ENCODE data around the gene RAP1GAP. TPM values are rescaled to one million over a fixed set of nuclear protein-coding genes. Genes with fewer than 3 reads are reported as not detected.

RAP1GAP gene
- total RNA-seq, 1 donor from 2014 or later, result 1.2 TPM

DNA sequence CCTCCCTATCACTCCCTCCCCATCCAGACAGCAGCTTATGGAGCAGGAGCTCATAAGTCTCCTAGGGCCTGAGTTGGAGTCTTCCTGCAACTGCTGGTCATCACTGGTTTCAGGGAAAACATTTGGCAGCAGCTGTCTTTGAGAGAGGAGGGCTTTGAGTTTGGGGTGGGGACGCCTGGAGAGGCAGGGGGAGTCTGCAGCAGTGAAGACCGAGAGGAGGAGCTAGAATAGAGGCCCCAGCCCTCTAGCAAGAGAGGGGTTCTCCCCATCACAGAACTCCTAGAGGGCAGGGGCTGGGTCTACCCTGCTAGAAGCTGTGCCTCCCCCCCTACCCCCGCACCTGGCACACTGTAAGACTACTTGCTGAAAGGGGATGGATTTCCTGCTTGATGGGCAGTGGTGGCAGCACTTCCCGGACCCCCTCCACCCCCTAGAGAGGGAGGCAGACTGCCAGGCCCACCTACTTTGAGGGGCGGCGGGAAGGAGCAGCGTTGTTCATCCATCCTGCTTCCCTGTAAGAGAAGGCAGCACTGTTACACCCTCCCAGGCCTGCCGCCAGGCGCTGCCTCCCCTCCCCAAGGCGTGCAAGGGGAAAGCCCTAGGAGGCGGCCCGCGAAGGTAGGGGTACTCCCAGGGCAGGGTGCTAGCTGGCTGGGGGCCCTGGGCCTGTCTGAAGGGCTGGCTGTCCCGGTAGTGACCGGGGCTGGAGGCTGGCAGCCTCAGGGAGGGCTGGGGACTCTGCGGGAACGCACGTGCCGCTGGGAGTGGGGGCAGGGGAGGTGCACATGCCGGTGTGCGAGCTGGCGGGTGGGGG, 50.4 kb downstream of the RAP1GAP start:
- Histone ChIP-seq H3K27me3 (no peaks in the 10 kb centered on the region), H3K9me3 (no peaks in the 10 kb centered on the region), H3K27ac (no peak overlapping the region), H3K4me1 (peaks cover 19% of the 10 kb centered on the region), H3K4me3 (no peak overlapping the region), H3K36me3 (no peaks in the 10 kb centered on the region)
- intact Hi-C loops (cut with DNase I), result no loop called here
- DNase-seq (ENCODE audit: extremely low spot score in 2 of 2), result no peak
- no peak for TF ChIP-seq POLR2AphosphoS5 (IDR thresholded peaks at IDR 0.05; ENCODE audit: insufficient read depth in 1 of 2, low read depth in 1 of 2)
- TF ChIP-seq POLR2A (IDR thresholded peaks at IDR 0.05), result no peak
- TF ChIP-seq, protein P1, sequence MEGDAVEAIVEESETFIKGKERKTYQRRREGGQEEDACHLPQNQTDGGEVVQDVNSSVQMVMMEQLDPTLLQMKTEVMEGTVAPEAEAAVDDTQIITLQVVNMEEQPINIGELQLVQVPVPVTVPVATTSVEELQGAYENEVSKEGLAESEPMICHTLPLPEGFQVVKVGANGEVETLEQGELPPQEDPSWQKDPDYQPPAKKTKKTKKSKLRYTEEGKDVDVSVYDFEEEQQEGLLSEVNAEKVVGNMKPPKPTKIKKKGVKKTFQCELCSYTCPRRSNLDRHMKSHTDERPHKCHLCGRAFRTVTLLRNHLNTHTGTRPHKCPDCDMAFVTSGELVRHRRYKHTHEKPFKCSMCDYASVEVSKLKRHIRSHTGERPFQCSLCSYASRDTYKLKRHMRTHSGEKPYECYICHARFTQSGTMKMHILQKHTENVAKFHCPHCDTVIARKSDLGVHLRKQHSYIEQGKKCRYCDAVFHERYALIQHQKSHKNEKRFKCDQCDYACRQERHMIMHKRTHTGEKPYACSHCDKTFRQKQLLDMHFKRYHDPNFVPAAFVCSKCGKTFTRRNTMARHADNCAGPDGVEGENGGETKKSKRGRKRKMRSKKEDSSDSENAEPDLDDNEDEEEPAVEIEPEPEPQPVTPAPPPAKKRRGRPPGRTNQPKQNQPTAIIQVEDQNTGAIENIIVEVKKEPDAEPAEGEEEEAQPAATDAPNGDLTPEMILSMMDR (IDR thresholded peaks at IDR 0.05), result no peak

GRCh38 chr1:21618059-21618458, 51.1 kb downstream of the RAP1GAP start:
- TF ChIP-seq, protein P1 (IDR thresholded peaks at IDR 0.05), result no peak
- TF ChIP-seq POLR2A (IDR thresholded peaks at IDR 0.05) (no peak), POLR2AphosphoS5 (IDR thresholded peaks at IDR 0.05; ENCODE audit: insufficient read depth in 1 of 2, low read depth in 1 of 2) (no peak)
- no peaks in the 10 kb centered on the region for H3K27me3 ChIP-seq
- no peak overlapping the region for H3K4me3 ChIP-seq
- H3K36me3 ChIP-seq, result no peaks in the 10 kb centered on the region
- H3K4me1 ChIP-seq, result peaks cover 18% of the 10 kb centered on the region
- DNase-seq (ENCODE audit: extremely low spot score in 2 of 2), result no peak
- intact Hi-C loops (cut with DNase I), result no loop called here
- no peak overlapping the region for H3K27ac ChIP-seq
- no peaks in the 10 kb centered on the region for H3K9me3 ChIP-seq

- no peaks in the 10 kb centered on the region for H3K36me3 ChIP-seq
- peaks cover 13% of the 10 kb centered on the region for H3K4me1 ChIP-seq
- DNase-seq (ENCODE audit: extremely low spot score in 2 of 2), result no peak
- no peak overlapping the region for H3K4me3 ChIP-seq
- intact Hi-C loops (cut with DNase I), result no loop called here
- no peaks in the 10 kb centered on the region for H3K27me3 ChIP-seq
- H3K27ac ChIP-seq, result no peak overlapping the region
- no peak for TF ChIP-seq POLR2A (IDR thresholded peaks at IDR 0.05)
- TF ChIP-seq, protein P1 (IDR thresholded peaks at IDR 0.05), result no peak
- TF ChIP-seq POLR2AphosphoS5 (IDR thresholded peaks at IDR 0.05; ENCODE audit: insufficient read depth in 1 of 2, low read depth in 1 of 2), result no peak
- no peaks in the 10 kb centered on the region for H3K9me3 ChIP-seq
These were observed 51.9 kb downstream of the RAP1GAP start for GRCh38 chr1:21617126-21617738.

DNA sequence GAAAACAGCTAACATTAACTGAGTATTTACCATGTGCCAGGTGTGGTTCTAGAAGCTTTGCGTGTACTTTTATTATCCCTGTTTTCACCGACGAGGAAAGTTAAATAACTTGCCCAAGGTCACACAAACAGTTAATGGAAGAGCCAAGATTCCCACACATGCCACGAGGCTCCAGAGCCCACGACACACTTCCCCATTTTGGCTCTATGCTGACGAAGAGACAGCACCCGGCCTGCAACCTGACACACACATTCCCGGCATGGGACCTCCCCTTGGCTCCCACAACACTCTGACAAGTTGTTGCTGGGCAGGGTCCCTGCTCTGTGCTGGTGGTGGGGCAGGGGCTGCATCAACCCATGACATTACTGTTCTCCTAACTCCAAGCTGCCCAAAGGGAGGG, 52.8 kb downstream of the RAP1GAP start:
- Histone ChIP-seq H3K4me3 (no peak overlapping the region), H3K27me3 (no peaks in the 10 kb centered on the region), H3K4me1 (peaks cover 8% of the 10 kb centered on the region), H3K27ac (no peak overlapping the region), H3K36me3 (no peaks in the 10 kb centered on the region), H3K9me3 (no peaks in the 10 kb centered on the region)
- TF ChIP-seq, protein P1 (IDR thresholded peaks at IDR 0.05), result no peak
- TF ChIP-seq POLR2AphosphoS5 (IDR thresholded peaks at IDR 0.05; ENCODE audit: insufficient read depth in 1 of 2, low read depth in 1 of 2), result no peak
- no peak for TF ChIP-seq POLR2A (IDR thresholded peaks at IDR 0.05)
- intact Hi-C loops (cut with DNase I), result no loop called here
- no peak for DNase-seq (ENCODE audit: extremely low spot score in 2 of 2)

All from vagina (tissue), 2 donors.